GM23338 (cell line): ENCODE measurements around the gene ABCA4. TPM values are rescaled to one million over a fixed set of nuclear protein-coding genes. Genes with fewer than 3 reads are reported as not detected.
A peak's percentile ranks its signal among the peaks of the same experiment; 100 is the strongest.

Source experiments
- ATAC-seq: fragments of 200-7000 bp; cut with Tn5 transposase; 3 replicates; pipeline ENCODE4 v1.9.1; 2020
- DNase-seq: peaks from one replicate; pipeline ENCODE4 v3.0.0-alpha.2; 2015; ENCODE audit warnings: low spot score
- H2AFZ ChIP-seq: fragments of 200-600 bp; sonication (generic); 2 replicates; pipeline ENCODE4 v1.8.0; 2016; ENCODE audit warnings: antibody characterized with exemption, mild to moderate bottlenecking, moderate library complexity
- H3F3A ChIP-seq: fragments of 200-600 bp; sonication (generic); replicated peaks from 2 replicates; pipeline ENCODE4 v1.8.0; 2017; ENCODE audit warnings: antibody characterized with exemption, mixed run types, low read depth
- H3K27ac ChIP-seq: fragments of 200-600 bp; sonication (generic); 2 replicates; pipeline ENCODE4 v1.6.1; 2016; ENCODE audit warnings: low read depth
- H3K27me3 ChIP-seq: fragments of 200-600 bp; sonication (generic); 2 replicates; pipeline ENCODE4 v1.8.0; 2016; ENCODE audit warnings: mild to moderate bottlenecking, mixed run types, moderate library complexity; ENCODE audit not compliant: insufficient read depth
- H3K36me3 ChIP-seq: fragments of 200-600 bp; sonication (generic); 2 replicates; pipeline ENCODE4 v1.8.0; 2016; ENCODE audit warnings: mild to moderate bottlenecking; ENCODE audit not compliant: insufficient read depth
- H3K4me1 ChIP-seq: fragments of 200-600 bp; sonication (generic); 2 replicates; pipeline ENCODE4 v1.8.0; 2016; ENCODE audit warnings: mild to moderate bottlenecking, moderate library complexity; ENCODE audit not compliant: insufficient read depth
- H3K4me2 ChIP-seq: fragments of 200-600 bp; sonication (generic); 2 replicates; pipeline ENCODE4 v1.7.1; 2017; ENCODE audit warnings: mixed run types
- H3K4me3 ChIP-seq: fragments of 200-600 bp; sonication (generic); 2 replicates; pipeline ENCODE4 v1.6.1; 2016; ENCODE audit warnings: mixed run types
- H3K79me2 ChIP-seq: fragments of 200-600 bp; sonication (generic); replicated peaks from 2 replicates; pipeline ENCODE4 v1.8.0; 2017; ENCODE audit warnings: mild to moderate bottlenecking; ENCODE audit not compliant: insufficient read depth
- H3K9me2 ChIP-seq: fragments of 200-600 bp; sonication (generic); 2 replicates; pipeline ENCODE4 v1.8.0; 2017; ENCODE audit not compliant: insufficient read depth
- H4K20me1 ChIP-seq: fragments of 200-600 bp; sonication (generic); replicated peaks from 2 replicates; pipeline ENCODE4 v1.8.0; 2017; ENCODE audit warnings: mild to moderate bottlenecking; ENCODE audit not compliant: insufficient read depth
- H3K27ac Mint-ChIP-seq: 2 replicates; pipeline ENCODE4 v1.8.0; 2020; ENCODE audit warnings: inconsistent platforms, mild to moderate bottlenecking, moderate library complexity, mixed read lengths
- H3K27me3 Mint-ChIP-seq: 3 replicates; pipeline ENCODE4 v1.8.0; 2022; ENCODE audit warnings: low read depth, mild to moderate bottlenecking, moderate library complexity, mixed read lengths, inconsistent platforms; ENCODE audit not compliant: insufficient read depth, poor library complexity
- H3K36me3 Mint-ChIP-seq: 3 replicates; pipeline ENCODE4 v1.8.0; 2021; ENCODE audit warnings: low read depth, mild to moderate bottlenecking, inconsistent platforms, moderate library complexity, mixed read lengths
- H3K4me1 Mint-ChIP-seq: 3 replicates; pipeline ENCODE4 v1.8.0; 2020; ENCODE audit warnings: mild to moderate bottlenecking, inconsistent platforms, mixed read lengths
- H3K4me3 Mint-ChIP-seq: 3 replicates; pipeline ENCODE4 v1.8.0; 2021; ENCODE audit warnings: moderate library complexity, mild to moderate bottlenecking, inconsistent platforms, mixed read lengths
- H3K9me3 Mint-ChIP-seq: 3 replicates; pipeline ENCODE4 v1.8.0; 2020; ENCODE audit warnings: moderate library complexity, mild to moderate bottlenecking, inconsistent platforms, mixed read lengths
- CREB1 ChIP-seq: fragments of 250-450 bp; sonication (Bioruptor Pico); IDR thresholded peaks from 2 replicates; pipeline ENCODE4 v1.5.0; 2020; ENCODE audit warnings: low read depth, mild to moderate bottlenecking, moderate library complexity
- CTCF ChIP-seq, 2 experiments: fragments of 200-600 bp in 1 of 2; sonication (generic) in 1 of 2; conservative IDR thresholded peaks; 2 replicates each; pipeline versions ENCODE4 v1.5.1 to v1.6.1; 2016 to 2017; ENCODE audit warnings: antibody characterized with exemption in 2 of 2, low read depth in 2 of 2, mild to moderate bottlenecking in 2 of 2, moderate library complexity in 1 of 2
- ETS1 ChIP-seq: IDR thresholded peaks from 2 replicates; pipeline ENCODE4 v1.6.1; 2016; ENCODE audit warnings: antibody characterized with exemption
- EZH2 ChIP-seq: fragments of 200-600 bp; sonication (generic); IDR thresholded peaks from one replicate; pipeline ENCODE4 v1.8.0; 2017; ENCODE audit warnings: antibody characterized with exemption, mild to moderate bottlenecking, low read depth; ENCODE audit not compliant: unreplicated experiment
- EZH2phosphoT487 ChIP-seq: fragments of 200-600 bp; sonication (generic); IDR thresholded peaks from one replicate; pipeline ENCODE4 v1.8.1; 2018; ENCODE audit warnings: antibody characterized with exemption; ENCODE audit not compliant: unreplicated experiment
- NANOG ChIP-seq: IDR thresholded peaks from 2 replicates; pipeline ENCODE4 v1.6.1; 2016; ENCODE audit warnings: antibody characterized with exemption, borderline replicate concordance
- POLR2AphosphoS5 ChIP-seq: IDR thresholded peaks from 2 replicates; pipeline ENCODE4 v1.6.1; 2016; ENCODE audit warnings: antibody characterized with exemption, low read depth
- ZNF114 ChIP-seq: fragments of 250-450 bp; sonication (Bioruptor Pico); IDR thresholded peaks from 2 replicates; pipeline ENCODE4 v1.5.0; 2020; ENCODE audit warnings: mild to moderate bottlenecking, moderate library complexity
- ZNF331 ChIP-seq: fragments of 250-450 bp; sonication (Bioruptor Pico); IDR thresholded peaks from 2 replicates; pipeline ENCODE4 v1.5.0; 2020; ENCODE audit warnings: low read depth, mild to moderate bottlenecking, moderate library complexity
- ZNF462 ChIP-seq: fragments of 250-450 bp; sonication (Bioruptor Pico); IDR thresholded peaks from 2 replicates; pipeline ENCODE4 v1.5.0; 2020; ENCODE audit warnings: mild to moderate bottlenecking, moderate library complexity
- polyA plus RNA-seq: library from polyadenylated mRNA; unstranded; fragments of >200 nt; fragmentation: Nextera tagmentation; extraction: Ambion mirVana; gene quantifications from 2 replicates; pipeline ENCODE4 v1.2.1, GENCODE V29; 2016
- total RNA-seq: library from RNA; depleted of rRNA; stranded (reverse); fragments of >200 nt; shearing (Covaris generic); gene quantifications from 2 replicates; pipeline ENCODE4 v1.2.3, GENCODE V29; 2014

ABCA4 gene
- total and polyA plus RNA-seq, 2 experiments from 2014 or later = not detected

- ATAC-seq (peak; percentile 65), DNase-seq (peak; percentile 52)
- peaks cover 18% of the 10 kb centered on the region; the same call in 1 of the 2 replicates for H3K27me3 ChIP-seq
- H3K9me2 ChIP-seq = no peaks in the 10 kb centered on the region
- no peak for TF ChIP-seq ZNF331 (CRISPR knock-in tag)
- peak; percentile 66; the same call in 1 of the 2 replicates for TF ChIP-seq NANOG
- no peak for TF ChIP-seq CREB1 (CRISPR knock-in tag)
- H3K9me3 Mint-ChIP-seq = no peaks in the 10 kb centered on the region; the same call in 1 of the 3 replicates
- H3K36me3 Mint-ChIP-seq = no peaks in the 10 kb centered on the region
- no peaks in the 10 kb centered on the region for H3K79me2 ChIP-seq
- no peaks in the 10 kb centered on the region for H4K20me1 ChIP-seq
- H3K36me3 ChIP-seq = no peaks in the 10 kb centered on the region
- no peak overlapping the region for H3K27ac Mint-ChIP-seq
- peak overlapping the region; percentile 39; the same call in 1 of the 3 replicates for H3K4me3 Mint-ChIP-seq
- H2AFZ ChIP-seq = no peak overlapping the region
- H3K4me1 ChIP-seq = peaks cover 23% of the 10 kb centered on the region
- peaks cover 29% of the 10 kb centered on the region for H3K27me3 Mint-ChIP-seq
- peak overlapping the region; percentile 12; the same call in 1 of the 2 replicates for H3K4me3 ChIP-seq
- no peaks in the 10 kb centered on the region for H3F3A ChIP-seq
- no peak overlapping the region for H3K27ac ChIP-seq
- peaks cover 53% of the 10 kb centered on the region for H3K4me1 Mint-ChIP-seq
- H3K4me2 ChIP-seq = peak overlapping the region; percentile 59
These were observed 7.2 kb downstream of the ABCA4 start for GRCh38 chr1:94113589-94114226.

DNA sequence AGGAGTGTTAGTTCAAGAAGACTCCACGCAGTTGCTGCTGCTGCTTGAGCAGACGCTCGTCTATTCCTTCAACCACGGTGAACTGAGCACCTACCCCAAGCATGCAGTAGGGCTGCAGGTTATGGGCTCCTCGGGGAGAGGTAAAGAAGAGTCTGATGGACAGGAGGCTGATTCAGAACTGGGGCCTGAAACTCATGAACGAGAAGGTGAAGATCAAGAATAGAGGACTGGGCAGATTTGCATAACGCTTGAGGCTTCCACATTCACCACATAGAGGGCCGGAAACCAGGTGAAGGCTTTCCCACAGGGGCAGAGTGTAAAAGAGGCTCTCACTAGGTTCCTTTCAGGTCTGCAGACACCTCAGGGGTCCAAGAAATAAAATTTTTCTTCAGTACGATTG, 9.1 kb downstream of the ABCA4 start:
- Histone ChIP-seq H3K36me3 (no peaks in the 10 kb centered on the region), H3K27ac (no peak overlapping the region), H3K9me2 (0 out of 2 replicates have a peak, but pooled peaks cover 1% of the 10 kb centered on the region), H3K4me3 (no peak overlapping the region), H3F3A (no peaks in the 10 kb centered on the region), H3K4me2 (no peak overlapping the region), H2AFZ (no peak overlapping the region), H4K20me1 (no peaks in the 10 kb centered on the region), H3K79me2 (no peaks in the 10 kb centered on the region), H3K4me1 (peaks cover 20% of the 10 kb centered on the region), H3K27me3 (peaks cover 18% of the 10 kb centered on the region; the same call in 1 of the 2 replicates)
- Mint-ChIP-seq H3K27ac (no peak overlapping the region), H3K4me3 (no peak overlapping the region), H3K9me3 (no peaks in the 10 kb centered on the region; the same call in none of the 3 replicates), H3K4me1 (peaks cover 41% of the 10 kb centered on the region), H3K36me3 (no peaks in the 10 kb centered on the region; the same call in 2 of the 3 replicates), H3K27me3 (peaks cover 34% of the 10 kb centered on the region)
- DNase-seq (no peak), ATAC-seq (no peak)
- no peak for TF ChIP-seq CREB1 (CRISPR knock-in tag)
- no peak for TF ChIP-seq POLR2AphosphoS5
- TF ChIP-seq CTCF (conservative IDR thresholded peaks at IDR 0.05; ENCODE audit: low read depth in 2 of 2) = no peak
- TF ChIP-seq ZNF114 (CRISPR knock-in tag) = no peak
- no peak for TF ChIP-seq EZH2
- TF ChIP-seq ETS1 = no peak
- TF ChIP-seq ZNF462 (CRISPR knock-in tag) = no peak
- TF ChIP-seq ZNF331 (CRISPR knock-in tag) = no peak
- TF ChIP-seq EZH2phosphoT487 = no peak
